Psoas muscle (tissue), 8 donors: ENCODE measurements around the gene HOXA11. TPM values are rescaled to one million over a fixed set of nuclear protein-coding genes. Genes with fewer than 3 reads are reported as not detected.

Experiments
- ATAC-seq, 4 donors: fragments of 200-7000 bp; cut with Tn5 transposase; one replicate each; pipeline ENCODE4 v1.9.1; 2020; ENCODE audit warnings: moderate library complexity in 3 of 4, mild to moderate bottlenecking in 2 of 4
- DNase-seq, 2 donors: peaks; one replicate each; pipeline ENCODE4 v3.0.0-alpha.2; 2020
- H3K27ac ChIP-seq: fragments of 200-600 bp; one replicate; pipeline ENCODE4 v1.8.0; 2022
- H3K27me3 ChIP-seq, 3 donors: fragments of 200-600 bp in 1 of 3; one replicate each; pipeline versions ENCODE4 v1.6.1 to v1.8.0; 2013 to 2022; ENCODE audit warnings: low read length in 2 of 3, mild to moderate bottlenecking in 2 of 3, moderate library complexity in 1 of 3; ENCODE audit not compliant: insufficient read depth in 3 of 3
- H3K36me3 ChIP-seq, 2 donors: fragments of 200-600 bp in 1 of 2; one replicate each; pipeline versions ENCODE4 v1.6.1 to v1.8.0; 2013 to 2022; ENCODE audit warnings: low read depth in 1 of 2, mild to moderate bottlenecking in 1 of 2, moderate library complexity in 1 of 2; ENCODE audit not compliant: insufficient read depth in 1 of 2
- H3K4me1 ChIP-seq: fragments of 200-600 bp; one replicate; pipeline ENCODE4 v1.8.0; 2022
- H3K4me3 ChIP-seq: fragments of 200-600 bp; one replicate; pipeline ENCODE4 v1.8.0; 2022; ENCODE audit warnings: mild to moderate bottlenecking
- H3K9me3 ChIP-seq: fragments of 200-600 bp; one replicate; pipeline ENCODE4 v1.8.0; 2022
- CTCF ChIP-seq: fragments of 200-600 bp; IDR thresholded peaks from one replicate; pipeline ENCODE4 v1.8.0; 2022; ENCODE audit warnings: antibody characterized with exemption
- WGBS, 3 donors: extraction: QIAGEN DNeasy Blood & Tissue Kit; methylation state at CpG; one replicate each; pipeline versions ENCODE4 v1.1.6 to v1.1.7; 2013; 5-methylcytosine and 5-hydroxymethylcytosine counted together
- intact Hi-C, 2 donors: fragments of 100-400 bp; cut with DNase I; formaldehyde crosslinking; loops; one replicate each; pipeline versions ENCODE4 v1.11.0 to v1.14.2; 2022
- polyA plus RNA-seq, 3 donors: library from polyadenylated mRNA; stranded (reverse); fragments of 200-250 nt; gene quantifications; one replicate each; pipeline ENCODE4 v1.2.3, GENCODE V29; 2013
- total RNA-seq, 4 donors: library from RNA; stranded (reverse); fragmentation: NEBNext Ultra II Directional in 2 of 4; extraction: Animal tissue kit (Norgen Biotek cat#: 25700) in 2 of 4; gene quantifications; one replicate each; pipeline versions ENCODE4 v1.2.1 to v1.2.4, GENCODE V29; 2021 to 2023
- donor health status: healthy with polysubstance abuse.
- donor health status: DM: no; HTN: no; CAD: no; lungs with moderate emphysema.
- donor health status: Bipolar disorder and iron deficiency.
- donor health status: healthy.
- donor health status: DM: yes; HTN: yes; CAD: no.
- donor health status: DM: no; HTN: no; CAD: no.
- donor health status: DM: no; HTN: no; CAD: no.
- donor health status: DM: yes; HTN: yes; CAD: no.

HOXA11 gene
- total and polyA plus RNA-seq, 7 donors: 0.08 to 1.1 (median 0.57) TPM; not detected in 3

- peaks cover 0 to 23% of the 10 kb centered on the region in 2 donors for H3K36me3 ChIP-seq
- H3K4me1 ChIP-seq: peaks cover 24% of the 10 kb centered on the region
- H3K4me3 ChIP-seq: peak overlapping the region; percentile 13
- no peaks in the 10 kb centered on the region for H3K9me3 ChIP-seq
- no peak for ATAC-seq
- DNase-seq: peak in 1 of 2 donors; percentile 53
- TF ChIP-seq CTCF: no peak
- no peaks in the 10 kb centered on the region for H3K27me3 ChIP-seq
- intact Hi-C loops: loop anchor here in 1 of 2 donors (5.0 to 10.0 kb wide), 2 partner anchors 282 to 745 kb away; no protein-coding TSS in a partner anchor
- 79 to 80% (median 80%) methylated on average over 45 to 53 of the region's 53 CpGs for WGBS, 3 donors
- peak overlapping the region; percentile 64 for H3K27ac ChIP-seq
Observed at GRCh38 chr7:27139334-27140125, 45.5 kb downstream of the HOXA11 start.

GRCh38 chr7:27138985-27139333 is 46.1 kb downstream of the HOXA11 start:
- peak overlapping the region; percentile 64 for H3K27ac ChIP-seq
- intact Hi-C loops: no loop called here

GRCh38 chr7:27138472-27138871 is 46.6 kb downstream of the HOXA11 start:
- DNase-seq (no peak), ATAC-seq (no peak)
- Histone ChIP-seq H3K4me1 (peaks cover 34% of the 10 kb centered on the region), H3K4me3 (no peak overlapping the region), H3K36me3 (peaks cover 0 to 13% of the 10 kb centered on the region in 2 donors), H3K27me3 (no peaks in the 10 kb centered on the region), H3K9me3 (no peaks in the 10 kb centered on the region), H3K27ac (peak overlapping the region; percentile 64)
- intact Hi-C loops: no loop called here
- TF ChIP-seq CTCF: no peak
- 80 to 93% (median 82%) methylated on average over 1 of the region's 1 CpG for WGBS, 3 donors

More at GRCh38 chr7:27138985-27139333, 46.1 kb downstream of the HOXA11 start:
- WGBS, 3 donors: 81 to 82% (median 82%) methylated on average over 11 of the region's 11 CpGs
- Histone ChIP-seq H3K4me1 (peaks cover 29% of the 10 kb centered on the region), H3K9me3 (no peaks in the 10 kb centered on the region), H3K27me3 (no peaks in the 10 kb centered on the region), H3K36me3 (peaks cover 0 to 17% of the 10 kb centered on the region in 2 donors), H3K4me3 (peak overlapping the region; percentile 13)
- ATAC-seq (no peak), DNase-seq (no peak)
- no peak for TF ChIP-seq CTCF

- peaks cover 41% of the 10 kb centered on the region for H3K4me1 ChIP-seq
- 64 to 91% (median 74%) methylated on average over 2 of the region's 2 CpGs for WGBS, 3 donors
- DNase-seq: no peak
- no peak overlapping the region for H3K4me3 ChIP-seq
- peaks cover 0 to 7% of the 10 kb centered on the region in 2 donors for H3K36me3 ChIP-seq
- ATAC-seq: no peak
- intact Hi-C loops: no loop called here
- no peaks in the 10 kb centered on the region for H3K9me3 ChIP-seq
- H3K27me3 ChIP-seq: no peaks in the 10 kb centered on the region
- TF ChIP-seq CTCF: no peak
- peak overlapping the region; percentile 64 for H3K27ac ChIP-seq
Observed at GRCh38 chr7:27137640-27138315, 47.3 kb downstream of the HOXA11 start.
